Body of pancreas (tissue), 4 donors: ENCODE data around the gene SLC35E1. TPM values are rescaled to one million over a fixed set of nuclear protein-coding genes. Genes with fewer than 3 reads are reported as not detected.
"Not testable (repeated sequence)": the region's sequence is repeated elsewhere in the genome, so short reads cannot be mapped to it uniquely, and the experiment has no call there.

Experiments used
- ATAC-seq: fragments of 150-250 bp; one replicate; pipeline ENCODE4 v1.9.1; 2016
- DNase-seq, 4 donors: peaks; one replicate each; pipeline ENCODE4 v3.0.0-alpha.2; 2019
- H3K27ac ChIP-seq, 4 donors: fragments of 200-600 bp; sonication (generic); 1 replicate in 3 of 4; 2 replicates in 1 of 4; pipeline versions ENCODE4 v1.5.1 to v1.6.1; 2016 to 2019; ENCODE audit warnings: mild to moderate bottlenecking in 1 of 4, mixed read lengths in 1 of 4, moderate library complexity in 1 of 4
- H3K27me3 ChIP-seq, 2 donors: fragments of 200-600 bp; sonication (generic); one replicate each; pipeline ENCODE4 v1.6.0; 2016; ENCODE audit warnings: mild to moderate bottlenecking in 1 of 2
- H3K36me3 ChIP-seq, 2 donors: fragments of 200-600 bp; sonication (generic); replicated peaks in 1 of 2; 2 replicates each; pipeline ENCODE4 v1.5.1; 2016; ENCODE audit warnings: low read depth in 2 of 2; ENCODE audit not compliant: insufficient read depth in 1 of 2
- H3K4me1 ChIP-seq: fragments of 200-600 bp; sonication (generic); one replicate; pipeline ENCODE4 v1.6.0; 2016
- H3K4me3 ChIP-seq, 2 donors: fragments of 200-600 bp; sonication (generic); 1 replicate in 1 of 2; 2 replicates in 1 of 2; pipeline ENCODE4 v1.5.1; 2016 to 2019
- H3K9me3 ChIP-seq, 3 donors: fragments of 200-600 bp; sonication (generic); 1 replicate in 2 of 3; 2 replicates in 1 of 3; pipeline ENCODE4 v1.5.1; 2016
- CTCF ChIP-seq, 7 experiments: fragments of 450-650 bp in 4 of 7; fragments of 200-600 bp in 3 of 7; sonication (generic) in 3 of 7; IDR thresholded peaks; one replicate each; pipeline ENCODE4 v1.5.1; 2016 to 2019; ENCODE audit warnings: antibody characterized with exemption in 7 of 7
- POLR2A ChIP-seq, 3 donors: fragments of 450-650 bp; IDR thresholded peaks; one replicate each; pipeline ENCODE4 v1.6.1; 2016; ENCODE audit warnings: antibody characterized with exemption in 3 of 3, mild to moderate bottlenecking in 2 of 3
- WGBS, 2 donors: methylation state at CpG; one replicate each; pipeline ENCODE4 v1.1.5; 2017; 5-methylcytosine and 5-hydroxymethylcytosine counted together
- intact Hi-C: fragments of 100-400 bp; cut with DNase I; formaldehyde crosslinking; loops from one replicate; pipeline ENCODE4 v1.15.1; 2023
- total RNA-seq, 2 donors: library from RNA; depleted of rRNA; stranded (reverse); fragments of >200 nt; gene quantifications; one replicate each; pipeline ENCODE4 v1.1.0, GENCODE V29; 2016

Gene SLC35E1
- total RNA-seq, 2 donors from 2014 or later, result 27.0 to 66.3 TPM

GRCh38 chr19:16518061-16518460 lies 54.2 kb downstream of the SLC35E1 start:
- Histone ChIP-seq H3K9me3 (no peaks in the 10 kb centered on the region), H3K27me3 (no peaks in the 10 kb centered on the region), H3K4me1 (no peaks in the 10 kb centered on the region), H3K27ac (no peak overlapping the region), H3K4me3 (no peak overlapping the region), H3K36me3 (peaks cover 21 to 34% of the 10 kb centered on the region in 2 donors)
- 84% methylated on average over 14 of the region's 14 CpGs for WGBS, 2 donors
- intact Hi-C loops, result no loop called here
- no peak for TF ChIP-seq POLR2A (IDR thresholded peaks at IDR 0.05)
- TF ChIP-seq CTCF (IDR thresholded peaks at IDR 0.05), result no peak
- ATAC-seq (no peak), DNase-seq (no peak)

- H3K36me3 ChIP-seq, result peaks cover 14 to 27% of the 10 kb centered on the region in 2 donors
- no peak for TF ChIP-seq POLR2A (IDR thresholded peaks at IDR 0.05)
- no peak for TF ChIP-seq CTCF (IDR thresholded peaks at IDR 0.05)
- no peaks in the 10 kb centered on the region for H3K27me3 ChIP-seq
- no peak overlapping the region for H3K4me3 ChIP-seq
- 84 to 85% methylated on average over 14 of the region's 14 CpGs for WGBS, 2 donors
- H3K27ac ChIP-seq, result no peak overlapping the region
- no peak for ATAC-seq
- H3K4me1 ChIP-seq, result no peaks in the 10 kb centered on the region
- no peak for DNase-seq
- no peaks in the 10 kb centered on the region for H3K9me3 ChIP-seq
- intact Hi-C loops, result no loop called here
Measured at GRCh38 chr19:16516923-16517610, 55.1 kb downstream of the SLC35E1 start.

- no peak overlapping the region for H3K4me3 ChIP-seq
- DNase-seq, result no peak
- no peaks in the 10 kb centered on the region for H3K4me1 ChIP-seq
- ATAC-seq, result no peak
- WGBS, 2 donors, result 75 to 89% methylated on average over 14 to 15 of the region's 15 CpGs
- H3K27me3 ChIP-seq, result no peaks in the 10 kb centered on the region
- intact Hi-C loops, result no loop called here
- no peaks in the 10 kb centered on the region for H3K9me3 ChIP-seq
- TF ChIP-seq POLR2A (IDR thresholded peaks at IDR 0.05) (no peak), CTCF (IDR thresholded peaks at IDR 0.05) (no peak)
- no peak overlapping the region for H3K27ac ChIP-seq
- H3K36me3 ChIP-seq, result peaks cover 14 to 27% of the 10 kb centered on the region in 2 donors
Measured at GRCh38 chr19:16516381-16516780, 55.8 kb downstream of the SLC35E1 start.

- 91 to 99% methylated on average over 21 to 24 of the region's 24 CpGs for WGBS, 2 donors
- intact Hi-C loops, result no loop called here
- Histone ChIP-seq H3K4me1 (no peaks in the 10 kb centered on the region), H3K4me3 (no peak overlapping the region), H3K27me3 (no peaks in the 10 kb centered on the region), H3K36me3 (peaks cover under 1 to 18% of the 10 kb centered on the region in 2 donors), H3K9me3 (no peaks in the 10 kb centered on the region), H3K27ac (no peak overlapping the region)
- no peak for ATAC-seq
- DNase-seq, result no peak
- no peak for TF ChIP-seq CTCF (IDR thresholded peaks at IDR 0.05)
- no peak for TF ChIP-seq POLR2A (IDR thresholded peaks at IDR 0.05)
Measured at GRCh38 chr19:16514383-16515019, 57.7 kb downstream of the SLC35E1 start.

GRCh38 chr19:16512611-16513010 lies 59.6 kb downstream of the SLC35E1 start:
- ATAC-seq, intact Hi-C loops, H3K27ac ChIP-seq, DNase-seq, H3K4me3 ChIP-seq, H3K9me3 ChIP-seq, H3K27me3 ChIP-seq, H3K36me3 ChIP-seq, H3K4me1 ChIP-seq: not testable (repeated sequence)
- whole genome bisulfite sequencing, 2 donors, result 91 to 95% methylated on average over 8 to 10 of the region's 10 CpGs
